HFF-Myc (cell line): ENCODE results near the gene TANGO6.
A peak's percentile ranks its signal among the peaks of the same experiment; 100 is the strongest.

Source experiments
- DNase-seq: peaks from one replicate; pipeline ENCODE4 v3.0.0-alpha.2; 2011; ENCODE audit warnings: low read depth; ENCODE audit errors: extremely low read depth
- H3K4me3 ChIP-seq: replicated peaks from 2 replicates; pipeline ENCODE4 v1.5.1; 2011; ENCODE audit warnings: low read depth, mild to moderate bottlenecking, control low read depth, low read length
- TF ChIP-seq, protein P1 (sequence below): IDR thresholded peaks from 2 replicates; pipeline ENCODE4 v1.5.1; 2012; ENCODE audit warnings: mild to moderate bottlenecking, low read depth, low read length, control low read depth; ENCODE audit errors: missing control alignments

Gene TANGO6

DNA sequence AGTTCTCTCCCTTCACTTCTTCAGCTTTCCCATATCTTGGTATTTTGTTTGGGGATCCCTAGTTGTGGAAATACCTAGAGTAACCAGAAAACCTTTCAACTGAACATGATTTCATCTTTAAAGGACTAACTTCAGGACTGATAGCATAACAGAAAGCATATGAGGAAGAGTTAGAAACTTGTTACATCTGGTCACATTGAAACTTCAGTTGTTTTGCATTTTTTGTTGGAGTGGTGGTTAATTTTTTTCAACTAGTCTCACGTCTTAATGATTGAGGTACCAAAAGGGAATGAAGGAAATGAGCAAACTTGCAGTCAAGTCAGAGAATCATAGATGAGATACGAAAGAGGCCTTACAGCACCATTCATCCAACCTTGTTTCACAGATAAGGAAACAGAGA is 49.6 kb downstream of the TANGO6 start:
- no peak for DNase-seq
- TF ChIP-seq, protein P1, sequence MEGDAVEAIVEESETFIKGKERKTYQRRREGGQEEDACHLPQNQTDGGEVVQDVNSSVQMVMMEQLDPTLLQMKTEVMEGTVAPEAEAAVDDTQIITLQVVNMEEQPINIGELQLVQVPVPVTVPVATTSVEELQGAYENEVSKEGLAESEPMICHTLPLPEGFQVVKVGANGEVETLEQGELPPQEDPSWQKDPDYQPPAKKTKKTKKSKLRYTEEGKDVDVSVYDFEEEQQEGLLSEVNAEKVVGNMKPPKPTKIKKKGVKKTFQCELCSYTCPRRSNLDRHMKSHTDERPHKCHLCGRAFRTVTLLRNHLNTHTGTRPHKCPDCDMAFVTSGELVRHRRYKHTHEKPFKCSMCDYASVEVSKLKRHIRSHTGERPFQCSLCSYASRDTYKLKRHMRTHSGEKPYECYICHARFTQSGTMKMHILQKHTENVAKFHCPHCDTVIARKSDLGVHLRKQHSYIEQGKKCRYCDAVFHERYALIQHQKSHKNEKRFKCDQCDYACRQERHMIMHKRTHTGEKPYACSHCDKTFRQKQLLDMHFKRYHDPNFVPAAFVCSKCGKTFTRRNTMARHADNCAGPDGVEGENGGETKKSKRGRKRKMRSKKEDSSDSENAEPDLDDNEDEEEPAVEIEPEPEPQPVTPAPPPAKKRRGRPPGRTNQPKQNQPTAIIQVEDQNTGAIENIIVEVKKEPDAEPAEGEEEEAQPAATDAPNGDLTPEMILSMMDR = no peak

DNA sequence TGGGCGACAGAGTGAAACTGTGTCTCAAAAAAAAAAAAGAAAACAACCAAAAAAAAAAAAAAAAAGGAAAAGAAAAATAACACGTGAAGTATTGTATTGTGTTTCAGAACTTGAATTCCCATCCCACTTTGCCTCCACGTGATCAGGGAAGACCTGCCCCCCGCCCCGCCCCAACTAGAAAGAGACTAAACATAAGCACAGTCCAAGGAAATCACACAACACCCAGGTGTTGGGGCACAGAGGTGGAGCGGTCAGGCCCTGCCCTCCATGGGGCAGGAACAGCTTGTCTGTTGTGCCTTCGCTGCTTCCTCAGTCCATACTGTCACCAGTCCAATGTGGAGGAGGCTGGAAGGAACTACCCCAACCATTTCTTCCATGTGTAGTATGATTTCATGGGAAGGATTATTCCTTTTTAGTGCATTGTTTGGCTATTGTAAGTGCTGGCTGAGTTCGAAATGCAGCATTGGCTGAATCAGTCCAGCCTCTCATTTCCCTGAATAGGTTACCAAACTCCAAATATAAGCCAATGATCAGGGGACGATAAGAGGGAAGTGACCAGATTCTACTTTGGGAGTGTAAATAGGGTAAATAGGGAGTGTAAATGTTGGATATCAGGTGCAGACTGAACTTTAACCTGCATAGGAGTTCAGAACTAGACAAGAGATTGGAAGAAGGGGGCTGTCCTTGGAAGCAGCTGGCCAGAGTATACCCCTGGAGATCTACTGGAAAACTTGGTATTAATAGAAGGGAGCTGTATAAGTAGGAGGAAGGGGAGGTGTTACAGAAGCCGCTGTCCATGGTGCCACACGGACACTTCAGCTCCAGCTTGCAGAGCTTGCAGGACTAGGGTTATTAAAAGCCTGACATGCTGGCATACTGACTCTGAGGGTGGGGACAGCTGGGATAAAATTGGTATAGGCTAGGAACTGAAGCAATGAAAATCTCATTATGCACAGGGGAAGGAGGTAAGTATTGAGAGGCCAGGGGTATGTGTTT is 50.7 kb downstream of the TANGO6 start:
- DNase-seq = no peak
- H3K4me3 ChIP-seq = no peak overlapping the region
- TF ChIP-seq, protein P1 = no peak

More for the DNA sequence above, 49.6 kb downstream of the TANGO6 start:
- no peak overlapping the region for H3K4me3 ChIP-seq

DNA sequence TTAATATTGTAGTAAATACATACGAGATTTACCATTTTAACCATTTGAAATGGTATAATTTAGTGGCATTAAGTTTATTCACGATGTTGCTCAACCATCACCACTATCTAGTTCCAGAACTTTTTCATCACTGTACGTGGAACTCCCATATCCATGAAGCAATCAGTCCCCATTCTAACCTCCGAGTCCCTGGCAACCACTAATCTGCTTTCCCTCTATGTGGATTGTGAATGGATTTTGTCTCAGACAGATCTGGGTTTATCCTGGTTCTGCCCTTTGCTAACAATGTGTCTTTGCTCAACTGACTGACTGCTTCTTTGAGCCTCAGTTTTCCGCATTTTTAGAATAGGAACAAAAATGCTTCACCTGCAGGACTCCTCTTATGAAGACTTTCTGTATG is 51.4 kb downstream of the TANGO6 start:
- no peak overlapping the region for H3K4me3 ChIP-seq
- TF ChIP-seq, protein P1 = no peak
- DNase-seq = no peak

DNA sequence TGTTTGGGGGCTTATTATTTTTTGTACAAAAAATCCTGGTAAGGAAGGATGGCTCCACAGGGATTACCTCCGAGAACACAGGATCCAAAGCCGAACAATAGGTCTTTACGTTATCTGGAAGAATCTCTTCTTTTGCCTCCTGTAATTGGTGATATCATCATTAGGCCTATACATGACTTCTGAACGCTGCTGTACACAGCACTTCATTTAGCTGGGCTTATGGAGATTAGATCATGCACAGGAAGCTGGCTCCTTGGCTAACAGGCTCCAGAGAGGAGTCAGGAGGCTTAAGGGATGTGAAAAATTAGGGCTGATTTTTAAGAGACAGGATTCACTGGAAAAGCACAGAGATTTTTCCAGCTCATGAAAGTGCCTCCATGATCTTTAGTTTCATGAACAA is 54.7 kb downstream of the TANGO6 start:
- no peak for DNase-seq

DNA sequence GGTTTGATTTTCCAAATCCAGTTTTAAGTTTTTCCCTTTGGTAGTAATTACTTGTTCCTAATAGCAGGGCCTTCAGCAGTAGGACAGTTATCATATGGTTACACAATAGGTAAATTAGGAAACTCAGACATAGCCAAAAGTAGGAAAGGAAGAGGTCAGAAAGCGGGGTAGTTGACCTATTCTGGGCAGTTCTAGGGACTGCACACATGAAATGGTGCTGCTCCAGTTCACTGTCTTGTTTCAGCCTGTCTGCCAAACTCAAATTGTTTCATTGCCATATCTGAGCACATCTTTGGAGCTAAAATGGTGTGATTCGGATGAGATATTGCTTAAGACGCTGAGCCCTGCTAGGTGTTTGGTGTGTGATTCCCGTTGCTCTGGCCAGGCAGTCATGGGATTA is 56.7 kb downstream of the TANGO6 start:
- DNase-seq = no peak

More for the DNA sequence above, 54.7 kb downstream of the TANGO6 start:
- TF ChIP-seq, protein P1 = no peak
- H3K4me3 ChIP-seq = no peak overlapping the region

DNA sequence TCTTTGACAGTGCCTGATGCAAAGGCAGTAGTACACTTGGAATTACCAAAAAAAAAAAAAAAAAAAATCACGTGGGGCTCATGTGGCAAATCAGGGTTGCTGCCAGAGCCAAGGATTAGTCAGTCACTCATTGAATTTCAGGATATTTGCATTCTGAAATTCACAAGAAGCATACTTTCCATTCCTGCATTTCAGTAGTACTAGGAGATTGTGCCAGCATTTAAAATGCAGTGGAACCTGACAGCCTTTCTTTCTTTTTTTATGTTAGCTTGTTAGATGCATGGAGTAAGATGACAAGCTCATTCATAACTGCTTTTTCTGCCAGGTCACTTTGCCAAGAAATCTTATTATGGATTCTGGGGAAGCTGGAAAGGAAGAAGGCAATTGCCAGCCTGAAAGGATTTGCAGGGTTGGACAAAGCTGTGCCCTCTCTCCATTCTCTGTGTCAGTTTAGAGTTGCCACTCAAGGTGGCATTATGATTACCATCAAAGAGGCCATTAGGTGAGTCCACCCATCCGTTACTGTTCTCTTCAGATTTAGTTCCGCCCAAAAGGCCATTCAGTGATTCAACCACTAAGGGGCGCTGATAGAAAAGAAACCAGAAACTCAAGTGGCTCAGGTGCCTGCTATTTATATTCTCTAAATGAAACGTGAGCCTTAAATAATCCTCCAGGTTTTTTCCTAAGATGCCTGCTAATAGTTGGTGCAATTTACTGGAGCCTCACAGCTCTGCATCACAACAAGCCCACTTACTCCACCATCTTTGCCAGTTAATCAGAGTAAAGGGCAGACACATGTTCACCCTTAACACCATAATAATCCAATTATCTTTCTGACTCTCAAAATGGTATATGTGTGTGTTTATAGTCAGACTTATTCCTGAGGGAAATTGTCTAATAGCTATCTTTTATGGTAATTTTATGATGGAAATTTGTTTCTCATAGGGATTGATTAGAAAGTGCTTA is 59.0 kb downstream of the TANGO6 start:
- H3K4me3 ChIP-seq = no peak overlapping the region
- TF ChIP-seq, protein P1 = peak; percentile 59
- no peak for DNase-seq

More for the DNA sequence above, 56.7 kb downstream of the TANGO6 start:
- TF ChIP-seq, protein P1 = no peak
- H3K4me3 ChIP-seq = no peak overlapping the region
